GM20431 (cell line): ENCODE data around the gene PCNX1.

Experiments
- in situ Hi-C: fragments of 300-500 bp; cut with MseI, MboI; formaldehyde crosslinking; loops from one replicate; pipeline ENCODE4 v1.15.0; 2020; ENCODE audit warnings: low sequenced_read_pairs; ENCODE audit not compliant: unreplicated experiment

PCNX1 gene

DNA sequence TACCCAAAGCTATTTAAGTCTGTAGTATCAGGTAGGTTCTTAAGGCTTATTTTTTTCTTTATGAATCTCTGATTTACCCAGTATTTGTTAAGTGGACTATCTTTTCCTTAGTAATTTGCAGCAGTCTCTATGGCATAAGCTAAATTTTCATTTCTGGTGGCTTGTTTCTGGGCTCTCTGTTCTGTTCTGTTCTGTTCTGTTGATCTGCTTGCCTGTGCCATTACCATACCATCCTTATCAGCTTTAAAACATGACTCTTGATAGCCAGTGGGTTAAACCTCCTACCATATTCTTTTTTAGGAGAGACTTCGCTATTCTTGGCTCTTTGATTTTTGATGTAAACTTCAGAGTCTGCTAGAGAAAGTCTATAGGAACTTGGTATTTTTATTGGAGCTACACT lies 46.8 kb downstream of the PCNX1 start:
- in situ Hi-C loops: loop anchor here (25.0 kb wide), 2 partner anchors 142 to 342 kb away; partner anchors contain the start of genes MAP3K9 and MED6

DNA sequence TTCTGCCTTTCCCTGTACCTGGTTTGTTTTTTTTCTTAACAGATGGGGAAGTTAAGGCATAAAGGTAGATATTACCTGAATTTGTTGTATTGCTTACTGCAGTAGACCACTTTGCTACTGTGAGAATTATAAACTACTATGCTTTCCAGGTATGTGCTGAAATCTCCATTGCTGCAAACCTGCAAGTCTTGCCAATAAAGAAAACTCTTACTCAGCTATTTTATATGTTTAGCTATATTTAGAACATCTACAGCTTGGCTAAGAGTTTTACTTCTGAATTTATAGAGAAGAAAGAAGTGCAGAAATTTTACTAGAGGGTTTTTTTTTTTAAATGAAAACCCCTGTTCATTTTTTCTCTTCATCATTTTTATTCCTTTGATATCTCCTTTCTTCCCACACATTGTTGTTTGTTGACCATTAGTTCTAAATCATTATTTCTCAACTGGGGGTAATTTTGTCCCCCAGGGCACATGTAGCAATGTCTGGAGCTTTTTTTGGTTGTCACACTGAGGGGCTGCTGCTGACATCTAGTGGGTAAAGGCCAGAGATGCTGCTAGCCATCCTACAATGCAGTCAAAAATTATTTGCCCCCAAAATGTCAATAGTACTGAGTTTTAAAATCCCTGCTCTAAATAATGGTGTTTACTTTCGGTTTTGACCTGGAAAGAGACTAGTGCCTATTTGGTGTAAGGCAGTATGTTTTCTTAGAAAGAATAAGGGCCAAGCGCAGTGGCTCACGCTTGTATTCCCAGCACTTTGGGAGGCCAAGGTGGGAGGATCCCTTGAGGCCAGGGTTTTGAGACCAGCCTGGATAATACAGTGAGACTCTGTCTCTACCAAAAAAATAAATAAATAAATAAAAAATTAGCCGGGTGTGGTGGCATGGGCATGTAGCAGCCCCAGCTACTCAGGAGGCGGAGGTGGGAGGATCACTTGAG lies 48.6 kb downstream of the PCNX1 start:
- in situ Hi-C loops: loop anchor here (25.0 kb wide), 2 partner anchors 144 to 344 kb away; partner anchors contain the start of genes MAP3K9 and MED6

DNA sequence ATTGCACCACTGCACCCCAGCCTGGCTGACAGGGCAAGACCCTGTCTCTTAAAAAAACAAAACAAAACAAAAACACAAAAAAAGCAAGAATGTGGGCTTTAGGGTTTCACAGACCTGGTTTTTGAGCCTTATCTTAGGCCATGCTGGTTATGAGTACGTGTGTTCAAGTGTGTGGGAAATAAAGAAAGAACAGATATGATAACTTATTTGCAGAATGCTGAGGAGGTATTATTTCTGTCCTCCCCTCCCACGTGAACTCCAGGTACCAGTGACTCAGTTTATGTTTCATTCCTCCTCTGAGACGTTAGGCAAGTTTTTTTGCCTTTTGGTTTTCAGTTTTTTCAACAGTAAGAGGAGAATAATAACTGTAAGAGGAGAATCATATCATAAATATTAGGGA lies 49.3 kb downstream of the PCNX1 start:
- in situ Hi-C loops: loop anchor here (25.0 kb wide), 2 partner anchors 144 to 344 kb away; partner anchors contain the start of genes MAP3K9 and MED6

DNA sequence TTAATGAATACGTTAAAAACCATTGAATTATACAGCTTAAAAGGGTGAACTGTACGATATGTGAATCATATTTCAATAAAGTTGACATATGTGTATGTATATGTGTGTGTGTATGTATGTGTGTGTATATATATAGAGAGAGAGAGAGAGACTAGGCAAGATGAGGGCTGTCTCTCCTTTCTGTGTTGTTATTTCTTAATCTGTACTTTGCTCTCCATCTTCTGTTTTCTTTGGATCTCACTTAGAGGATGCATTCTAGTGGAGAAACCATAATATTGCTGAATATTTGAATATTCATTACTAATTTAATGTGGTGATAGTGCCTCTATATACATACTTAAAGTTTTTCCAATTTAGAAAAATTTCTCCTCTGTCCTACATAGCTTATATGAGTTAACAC lies 50.5 kb downstream of the PCNX1 start:
- in situ Hi-C loops: loop anchor here (25.0 kb wide), 2 partner anchors 145 to 345 kb away; partner anchors contain the start of genes MAP3K9 and MED6

DNA sequence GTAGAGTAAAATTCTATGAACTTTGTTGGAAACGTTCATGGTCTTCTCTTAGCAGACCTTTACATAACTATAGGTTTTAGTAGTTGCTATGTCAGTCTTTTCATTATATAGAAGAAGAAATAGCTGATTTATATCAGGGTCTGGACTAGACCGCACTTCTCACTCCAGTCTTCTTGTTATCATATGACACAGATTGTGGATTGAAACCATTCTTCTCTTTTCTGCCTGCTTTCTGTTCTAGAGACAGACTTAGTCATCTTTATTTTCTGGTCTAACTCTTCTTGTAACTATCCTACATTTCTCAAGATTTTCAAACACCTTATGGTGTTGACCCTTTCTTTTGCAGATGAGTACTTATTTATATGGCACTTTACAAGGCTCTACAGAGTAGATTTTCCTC lies 55.7 kb downstream of the PCNX1 start:
- in situ Hi-C loops: loop anchor here (25.0 kb wide), 2 partner anchors 151 to 351 kb away; partner anchors contain the start of genes MAP3K9 and MED6

DNA sequence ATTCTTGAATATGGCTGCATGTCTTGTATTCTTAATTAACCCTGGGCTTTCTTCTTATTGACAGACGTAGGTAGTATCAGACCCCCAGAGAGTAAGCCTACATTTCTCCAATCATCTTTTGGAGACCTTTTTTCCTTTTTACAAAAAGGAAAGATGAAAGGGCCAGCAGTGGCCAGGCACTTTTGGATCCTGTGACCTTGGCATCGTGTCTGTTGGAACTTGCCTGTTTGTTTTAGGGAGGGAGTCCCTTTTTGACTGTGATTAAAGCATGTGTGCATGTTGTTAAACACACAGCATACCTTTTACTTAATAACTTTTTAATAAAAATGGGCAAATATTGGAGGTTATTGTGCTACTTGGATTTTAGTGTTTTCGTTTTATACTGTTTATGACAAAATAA lies 57.2 kb downstream of the PCNX1 start:
- in situ Hi-C loops: loop anchor here (25.0 kb wide), 2 partner anchors 152 to 352 kb away; partner anchors contain the start of genes MAP3K9 and MED6

DNA sequence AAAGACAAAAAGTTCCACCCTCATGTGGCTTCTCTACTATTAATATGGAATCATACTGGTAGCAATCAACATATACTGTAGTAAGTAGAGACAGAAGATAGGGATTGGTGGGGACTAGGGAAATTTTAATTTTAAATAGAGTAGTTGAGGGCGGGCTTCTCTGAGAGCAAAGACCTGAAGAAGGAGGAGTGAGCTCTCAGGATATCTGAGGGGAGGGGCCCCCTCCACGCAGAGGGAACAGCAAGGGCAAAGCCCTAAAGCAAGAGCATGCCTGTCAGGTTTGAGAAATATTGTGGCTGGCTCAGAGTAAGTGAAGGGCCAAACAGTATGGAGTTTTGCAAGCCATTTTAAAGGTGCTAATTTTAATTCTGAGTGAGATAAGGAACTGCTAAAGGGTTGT lies 64.3 kb downstream of the PCNX1 start:
- in situ Hi-C loops: loop anchor here (25.0 kb wide), 2 partner anchors 159 to 359 kb away; partner anchors contain the start of genes MAP3K9 and MED6

DNA sequence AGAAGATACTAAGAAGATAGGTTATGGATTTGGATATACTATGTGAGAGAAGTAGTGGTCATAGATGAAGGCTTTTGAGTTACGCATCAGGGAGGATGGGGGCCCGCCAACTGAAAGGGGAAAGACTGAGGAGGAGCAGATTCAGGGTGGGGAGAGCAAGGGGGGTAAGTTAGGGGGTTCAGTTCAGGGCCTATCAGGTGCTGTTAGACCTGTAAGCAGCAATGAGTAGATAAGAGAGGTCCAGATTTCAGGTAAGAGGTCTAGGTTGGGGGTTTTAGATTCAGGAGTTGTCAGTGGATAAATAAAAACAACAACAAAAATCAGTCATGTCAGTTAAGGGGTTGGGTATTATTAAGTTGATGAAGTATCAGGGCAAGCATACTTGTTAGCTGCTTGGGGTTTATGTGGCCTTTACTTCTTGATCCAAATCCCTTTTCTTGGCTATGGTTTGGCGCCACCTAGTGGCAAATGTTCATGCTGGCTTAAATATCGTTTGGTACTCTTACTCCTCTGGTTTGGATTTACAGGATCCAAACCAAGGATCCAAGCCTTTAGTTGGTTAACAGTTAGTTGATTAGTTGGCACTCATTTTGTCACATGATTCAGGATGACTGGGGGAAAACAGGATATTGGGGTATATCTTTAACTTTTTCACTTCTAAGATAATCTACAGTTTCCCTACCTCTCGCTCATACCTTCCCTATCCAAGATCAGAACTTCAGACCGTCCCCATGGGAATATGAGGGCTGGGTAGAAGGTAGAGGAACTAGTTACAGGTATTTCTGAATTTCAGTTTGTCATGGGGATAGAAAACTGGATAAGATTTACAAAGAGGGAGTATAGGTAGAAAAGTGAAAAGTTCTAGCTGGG lies 65.1 kb downstream of the PCNX1 start:
- in situ Hi-C loops: loop anchor here (25.0 kb wide), 2 partner anchors 160 to 360 kb away; partner anchors contain the start of genes MAP3K9 and MED6

DNA sequence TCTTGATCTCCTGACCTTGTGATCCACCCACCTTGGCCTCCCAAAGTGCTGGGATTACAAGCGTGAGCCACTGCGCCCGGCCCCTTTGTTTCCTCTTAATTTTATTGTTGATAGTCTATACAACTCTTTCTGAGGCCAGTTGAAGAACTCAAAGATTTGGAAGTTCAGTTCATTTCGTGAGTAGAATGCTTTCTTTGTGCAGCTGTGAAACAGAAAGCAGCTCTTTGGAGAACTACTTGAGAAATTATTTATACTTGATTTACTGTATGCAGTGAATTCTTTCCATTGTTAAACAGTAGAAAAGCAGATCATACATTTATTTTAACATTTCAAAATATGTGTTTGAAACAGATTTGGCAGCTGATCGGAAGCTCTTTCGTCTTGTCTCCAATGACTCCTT lies 69.3 kb downstream of the PCNX1 start:
- in situ Hi-C loops: no loop called here

DNA sequence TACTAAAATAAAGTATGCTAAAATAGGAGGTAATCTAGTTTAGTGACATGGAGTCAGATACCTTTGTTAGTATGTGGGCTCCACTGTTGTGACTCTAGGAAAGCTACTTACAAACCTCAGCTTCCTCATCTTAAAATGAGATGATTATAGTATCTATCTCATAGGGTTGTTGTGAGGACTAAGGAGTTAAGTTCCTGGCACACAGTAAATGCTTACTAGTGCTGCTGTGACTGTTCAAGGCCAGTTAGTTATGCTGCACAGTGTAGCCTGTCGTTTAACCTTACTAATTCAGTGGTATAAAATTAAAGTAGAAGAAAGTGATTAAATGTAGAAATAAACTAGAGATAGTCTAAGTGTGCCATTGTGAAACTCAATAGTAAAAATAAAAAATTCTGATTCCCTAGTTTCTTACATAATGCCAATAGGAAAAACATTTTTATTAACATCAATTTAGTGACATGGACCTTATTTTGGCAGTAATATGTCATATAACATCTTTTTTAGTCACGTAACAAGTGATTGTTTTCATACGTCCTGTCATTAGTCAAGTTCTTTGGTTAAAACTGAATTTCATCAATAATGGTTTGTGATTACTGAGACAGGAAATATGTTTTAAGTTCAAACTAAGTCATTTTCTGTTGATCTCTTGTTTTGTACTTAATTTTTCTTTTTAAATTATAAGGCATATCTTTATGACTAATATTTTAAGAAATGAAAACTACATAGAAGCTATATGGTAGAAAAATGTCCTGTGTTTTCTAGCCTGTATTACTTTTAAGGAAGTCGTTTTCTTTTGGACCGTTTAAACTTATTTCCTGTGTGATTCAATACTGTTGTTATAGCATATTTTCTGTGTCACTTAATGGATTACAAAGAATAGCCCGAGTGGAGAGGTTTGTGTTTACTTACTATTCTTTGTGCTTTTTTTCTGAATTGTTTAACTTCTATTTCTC lies 74.0 kb downstream of the PCNX1 start:
- in situ Hi-C loops: no loop called here

DNA sequence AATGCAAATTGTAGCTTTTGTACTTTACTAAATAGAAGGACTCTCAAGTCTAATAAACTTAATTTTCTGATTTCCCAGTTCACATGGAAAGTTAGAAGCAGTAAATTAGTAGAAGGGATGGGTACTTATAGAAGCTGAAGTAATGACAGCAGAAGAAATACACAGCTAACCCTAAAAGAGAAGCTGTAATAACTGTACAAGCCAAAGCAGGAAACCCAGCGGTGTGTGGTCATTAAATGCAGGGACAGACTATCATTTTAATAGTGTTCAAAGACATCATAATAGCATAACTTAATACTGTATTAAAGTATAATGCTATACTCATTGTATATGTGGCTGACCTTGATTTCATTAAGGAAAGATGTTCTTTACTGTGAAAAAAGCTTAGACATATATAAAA lies 74.9 kb downstream of the PCNX1 start:
- in situ Hi-C loops: no loop called here

DNA sequence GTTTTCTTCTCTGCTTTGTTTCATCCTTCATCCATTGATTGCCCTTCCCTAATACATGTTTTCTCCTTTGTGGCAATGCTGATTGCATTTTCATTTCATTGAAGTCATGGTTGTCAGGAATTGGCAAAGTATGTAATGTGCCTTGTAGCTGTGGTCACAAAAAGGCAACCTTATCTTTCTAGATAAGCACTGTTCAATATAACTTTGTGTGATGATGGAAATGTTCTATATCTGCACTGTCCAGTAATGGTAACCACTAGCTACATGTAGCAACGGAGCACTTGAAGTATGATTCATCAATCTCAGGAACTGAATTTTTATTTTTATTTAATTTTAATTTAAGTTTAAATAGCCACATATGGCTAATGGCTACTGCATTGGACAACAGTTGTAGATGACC lies 79.8 kb downstream of the PCNX1 start:
- in situ Hi-C loops: no loop called here

DNA sequence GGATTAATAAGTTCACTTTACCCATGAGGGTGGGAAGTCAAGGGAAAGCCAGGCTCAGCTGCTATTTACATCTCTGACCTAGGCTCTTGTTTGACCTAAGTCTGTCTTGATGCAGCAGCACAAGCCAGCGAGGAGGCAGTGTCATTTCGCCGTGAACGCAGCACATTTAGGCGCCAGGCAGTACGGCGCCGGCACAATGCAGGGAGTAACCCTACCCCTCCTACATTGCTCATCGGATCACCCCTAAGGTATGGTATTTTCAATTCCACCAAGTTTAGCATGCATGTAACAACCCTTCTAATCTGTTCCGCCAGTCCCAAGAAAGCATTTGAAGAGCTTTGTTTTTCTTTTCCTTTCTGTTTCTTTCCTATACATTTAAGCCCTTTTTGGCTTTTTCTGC lies 81.2 kb downstream of the PCNX1 start:
- in situ Hi-C loops: no loop called here

DNA sequence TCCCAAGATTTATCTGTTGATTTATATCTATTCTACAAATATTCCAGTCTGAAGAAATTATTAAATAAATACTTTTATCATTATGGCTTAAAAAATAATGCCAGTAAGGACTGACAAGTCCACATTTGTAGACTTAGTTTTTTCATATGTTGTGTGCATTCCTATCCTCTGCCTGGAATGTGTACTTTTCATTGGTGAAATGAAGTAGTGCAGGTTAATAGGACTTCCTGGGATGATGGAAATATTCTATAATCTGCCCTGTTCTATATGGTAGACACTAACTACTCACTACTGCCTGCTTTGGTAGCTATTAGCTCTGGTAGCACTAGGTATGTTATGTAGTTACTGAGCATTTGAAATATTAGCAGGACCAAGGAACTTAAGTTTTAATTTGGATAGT lies 86.7 kb downstream of the PCNX1 start:
- in situ Hi-C loops: no loop called here

DNA sequence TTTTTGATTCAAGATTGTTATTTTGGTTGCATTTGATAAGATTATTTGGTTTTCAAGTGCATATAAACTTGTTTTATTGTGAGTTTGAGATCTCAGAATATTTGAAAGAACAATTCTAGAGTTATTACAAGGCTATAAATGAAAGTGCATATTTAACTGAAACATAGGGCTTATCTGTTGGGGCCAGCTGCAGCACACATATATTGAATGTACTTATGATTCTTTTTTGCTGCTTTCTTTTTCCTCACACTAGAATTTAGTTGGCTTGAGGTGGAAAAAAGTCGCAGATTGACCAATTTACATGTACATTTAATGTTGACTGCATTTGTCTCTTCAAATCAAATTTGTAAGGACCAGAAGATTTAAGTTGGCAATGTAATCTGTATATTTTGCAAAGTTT lies 88.0 kb downstream of the PCNX1 start:
- in situ Hi-C loops: no loop called here

DNA sequence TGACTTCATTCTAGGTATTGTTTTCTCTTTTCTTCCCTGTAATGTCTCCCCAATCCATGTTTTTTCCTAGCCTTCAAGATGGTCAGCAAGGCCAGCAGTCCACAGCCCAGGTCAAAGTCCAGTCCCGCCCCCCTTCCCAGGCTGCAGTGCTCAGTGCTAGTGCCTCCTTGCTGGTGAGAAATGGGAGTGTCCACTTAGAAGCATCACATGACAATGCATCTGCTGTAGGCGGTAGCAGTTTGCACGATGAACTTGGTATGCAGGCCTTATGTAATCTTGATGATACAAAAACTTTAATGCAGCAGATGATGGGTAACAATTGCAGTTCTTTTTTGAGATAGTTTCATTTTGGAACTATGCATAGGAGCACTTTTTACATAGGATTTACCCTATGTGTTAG lies 88.4 kb downstream of the PCNX1 start:
- in situ Hi-C loops: no loop called here

DNA sequence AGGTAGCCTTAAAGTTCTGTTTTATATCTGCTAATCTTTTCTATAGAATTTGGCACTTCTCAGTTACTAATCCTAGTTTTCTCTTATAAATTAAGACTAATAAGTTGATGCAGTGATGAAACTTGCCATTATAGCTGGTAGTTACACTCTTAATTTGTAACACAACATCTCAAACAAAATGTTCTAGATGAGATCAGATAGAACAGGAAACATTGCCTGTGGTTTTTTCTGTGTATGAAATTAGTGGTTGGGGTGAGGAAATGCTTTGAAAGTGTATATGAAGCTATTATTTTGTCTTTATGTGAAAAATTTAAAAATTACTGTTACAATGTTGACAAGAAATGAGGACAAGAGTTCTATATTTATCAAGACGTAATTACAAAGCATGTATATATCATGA lies 91.9 kb downstream of the PCNX1 start:
- in situ Hi-C loops: no loop called here

DNA sequence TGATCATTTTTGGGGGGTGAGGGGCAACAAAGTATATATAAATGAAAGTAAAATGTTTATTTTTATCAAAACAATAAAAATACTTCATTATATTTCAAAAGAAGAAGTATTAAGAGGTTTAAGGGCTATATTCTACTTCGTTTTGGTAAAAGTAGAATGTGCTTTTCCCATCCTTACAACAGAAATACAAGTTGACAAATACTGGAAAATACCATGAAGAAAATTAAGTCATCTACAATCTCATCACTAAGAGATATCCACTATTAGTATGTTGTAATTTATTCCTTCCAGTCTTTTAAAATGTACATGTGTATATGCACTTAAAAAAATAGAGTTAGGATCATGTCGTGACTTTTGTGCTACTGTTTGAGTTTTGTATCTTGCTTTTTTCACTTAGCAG lies 92.8 kb downstream of the PCNX1 start:
- in situ Hi-C loops: no loop called here

DNA sequence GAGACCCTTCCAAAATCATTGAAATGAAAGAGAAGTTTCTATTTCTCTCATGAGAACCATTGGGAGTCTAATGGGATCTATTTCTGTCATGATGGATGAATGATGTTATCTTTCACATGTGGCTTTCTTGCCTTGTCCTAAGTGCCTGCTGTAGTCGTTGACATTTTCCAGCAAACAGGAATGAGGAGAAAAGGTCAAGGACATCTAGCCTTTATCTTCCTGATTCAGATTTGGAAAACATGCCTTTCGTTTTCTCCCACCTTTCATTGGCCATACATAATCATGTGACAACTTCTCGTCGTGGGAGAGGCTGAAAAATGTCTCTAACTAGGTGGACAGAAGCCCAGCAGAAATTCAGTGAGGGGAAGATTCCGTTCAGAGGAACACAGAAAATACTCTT lies 94.5 kb downstream of the PCNX1 start:
- in situ Hi-C loops: no loop called here
